Left kidney (tissue), 2 donors: ENCODE measurements around the gene RBPMS2. TPM values are rescaled to one million over a fixed set of nuclear protein-coding genes. Genes with fewer than 3 reads are reported as not detected.
"Not testable (repeated sequence)": the region's sequence is repeated elsewhere in the genome, so short reads cannot be mapped to it uniquely, and the experiment has no call there.

Experiments
- DNase-seq: peaks from one replicate; pipeline ENCODE4 v3.0.0-alpha.2; 2013
- polyA plus RNA-seq: library from polyadenylated mRNA; unstranded; fragments of 120-200 nt; gene quantifications from one replicate; pipeline ENCODE4 v1.2.1, GENCODE V29; 2013; ENCODE audit not compliant: insufficient read length

The RBPMS2 gene
- polyA plus RNA-seq, 1 donor, result 12.6 TPM

DNA sequence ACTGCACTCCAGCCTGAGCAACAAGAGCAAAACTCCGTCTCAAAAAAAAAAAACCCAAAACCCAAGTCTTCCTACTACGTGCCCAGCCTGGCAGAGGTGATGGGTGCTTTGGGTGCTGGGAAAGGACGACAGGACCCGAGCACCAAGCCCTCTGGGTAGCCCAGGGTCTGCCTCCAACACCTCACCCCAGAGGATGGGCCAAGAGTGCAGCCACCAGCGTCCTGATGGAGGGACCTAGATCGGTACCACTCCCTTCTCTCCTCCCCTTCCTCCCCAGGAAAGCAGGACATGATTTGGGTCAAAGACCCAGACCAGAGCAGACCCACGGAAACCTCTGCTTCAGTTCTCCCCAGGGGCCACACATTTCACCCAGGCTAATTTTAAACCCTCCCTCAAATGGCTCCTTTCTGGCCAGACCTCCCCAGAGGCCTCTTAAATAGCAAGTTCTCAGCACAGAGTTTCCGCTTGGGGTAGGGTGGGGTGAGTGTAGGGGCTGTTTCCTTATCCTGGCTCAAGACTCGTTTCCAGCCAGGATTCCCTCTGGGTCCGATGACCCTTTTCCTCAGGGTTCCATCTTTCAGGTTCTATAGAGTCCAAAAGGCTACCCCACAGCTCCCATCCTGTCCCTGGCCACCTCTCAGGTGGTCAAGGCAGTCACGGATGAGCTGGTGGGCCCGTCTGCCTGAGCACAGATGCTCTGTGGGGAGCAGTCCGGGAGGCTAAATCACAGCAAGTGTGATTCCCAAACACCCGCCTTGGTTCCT is 20.5 kb downstream of the RBPMS2 start:
- no peak for DNase-seq

- DNase-seq, result no peak
Measured at GRCh38 chr15:64753480-64754185, 21.8 kb downstream of the RBPMS2 start.

DNA sequence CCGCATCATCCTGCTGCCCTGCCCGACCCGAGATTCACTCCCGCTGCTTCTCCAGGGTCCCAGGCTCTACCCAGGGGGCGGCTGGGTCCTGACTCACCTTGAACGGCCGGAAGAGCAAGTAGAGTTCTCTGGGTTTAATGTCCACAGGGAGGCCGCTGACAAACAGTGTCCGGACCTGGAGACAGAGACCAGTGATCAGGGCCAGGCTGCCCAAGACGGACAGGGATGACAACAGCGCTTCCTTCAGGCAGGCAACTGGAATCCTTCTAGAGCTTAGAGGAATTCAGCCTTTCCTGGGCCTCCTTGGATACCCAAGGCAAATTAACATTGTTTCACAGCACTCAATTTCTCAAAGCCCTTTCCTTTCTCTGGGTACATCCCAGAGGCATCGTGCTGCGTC is 23.9 kb downstream of the RBPMS2 start:
- DNase-seq, result no peak

- no peak for DNase-seq
Measured at GRCh38 chr15:64749999-64750657, 25.3 kb downstream of the RBPMS2 start.

DNA sequence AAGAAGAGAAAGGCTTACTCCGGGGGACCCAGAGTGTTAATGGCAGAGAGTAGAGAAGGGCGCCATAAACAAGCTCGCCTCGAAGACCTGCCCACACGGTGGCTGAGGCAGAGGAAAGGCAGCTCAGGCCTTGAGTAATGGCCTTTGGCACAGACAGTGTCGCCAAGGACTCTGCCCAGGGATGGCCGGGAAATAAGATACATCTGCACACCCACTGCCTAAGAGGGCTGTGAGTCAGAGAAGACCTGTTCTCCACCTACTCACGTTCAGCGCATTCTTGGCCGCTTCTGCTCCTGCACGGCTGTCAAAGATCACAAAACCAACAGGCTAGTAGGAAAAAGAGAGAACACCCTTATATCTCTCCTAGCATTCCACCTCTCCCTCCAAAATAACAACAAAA is 26.2 kb downstream of the RBPMS2 start:
- DNase-seq, result no peak

DNA sequence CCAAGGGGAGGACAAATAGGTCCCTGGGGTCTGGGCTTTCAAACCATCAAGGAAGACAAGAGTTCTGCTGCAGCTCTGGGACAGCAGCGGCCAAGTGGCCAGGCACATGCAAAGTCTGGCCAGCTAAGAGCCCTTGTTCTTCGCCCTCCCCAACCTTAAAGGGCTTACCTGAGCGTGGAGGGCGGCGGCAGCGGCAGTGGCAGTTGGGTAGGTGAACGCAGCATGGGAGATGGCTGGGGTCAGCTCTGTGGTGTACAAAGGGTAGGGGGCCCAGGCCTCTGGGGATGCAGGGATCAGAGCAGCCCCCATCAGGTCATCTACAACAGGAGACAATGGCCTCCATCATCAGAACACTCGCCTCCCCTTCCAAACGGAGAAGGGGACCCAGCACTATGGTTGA is 27.1 kb downstream of the RBPMS2 start:
- DNase-seq, result no peak

DNA sequence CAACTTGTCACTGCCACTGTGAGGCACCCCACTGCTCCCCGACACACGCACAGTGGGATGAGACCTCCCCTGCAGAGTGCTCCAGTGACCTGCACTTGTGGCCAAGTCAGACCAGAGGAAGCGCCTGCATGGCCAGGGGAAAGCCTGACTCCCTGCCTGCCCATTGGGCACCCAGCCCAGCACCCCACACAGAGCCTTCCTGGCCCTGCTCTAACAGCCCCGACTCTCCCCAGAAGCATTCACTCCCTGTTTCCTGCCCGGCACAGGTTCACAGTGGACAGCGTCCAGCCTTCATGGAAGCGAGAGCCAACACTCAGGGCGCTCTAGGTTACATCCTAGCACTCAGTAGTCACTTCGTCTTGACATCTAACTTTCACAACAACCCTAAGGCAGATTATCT is 27.8 kb downstream of the RBPMS2 start:
- no peak for DNase-seq

GRCh38 chr15:64746921-64747320 is 28.5 kb downstream of the RBPMS2 start:
- no peak for DNase-seq

GRCh38 chr15:64746356-64746755 is 29.0 kb downstream of the RBPMS2 start:
- DNase-seq, result no peak

GRCh38 chr15:64743691-64744090 is 31.7 kb downstream of the RBPMS2 start:
- DNase-seq, result no peak

DNA sequence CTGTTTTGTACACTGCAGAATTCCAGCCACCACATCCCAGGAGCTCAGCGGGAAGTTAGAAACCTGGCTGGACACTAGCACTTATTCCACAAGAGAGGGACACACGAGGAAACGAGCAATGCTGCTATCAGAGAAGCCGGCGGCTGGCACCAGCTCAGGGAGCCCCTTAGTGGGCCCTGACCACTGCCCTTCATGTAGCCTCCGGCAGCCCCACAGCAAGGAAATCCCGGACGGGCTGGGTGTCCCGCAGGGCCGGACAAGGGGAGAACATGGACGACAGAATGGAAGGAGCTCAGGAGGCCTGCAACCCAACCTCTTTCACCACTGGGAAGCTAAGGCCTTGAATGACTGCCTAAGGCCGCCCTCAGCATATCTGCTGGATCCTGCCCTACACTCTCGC is 32.5 kb downstream of the RBPMS2 start:
- DNase-seq, result no peak

DNA sequence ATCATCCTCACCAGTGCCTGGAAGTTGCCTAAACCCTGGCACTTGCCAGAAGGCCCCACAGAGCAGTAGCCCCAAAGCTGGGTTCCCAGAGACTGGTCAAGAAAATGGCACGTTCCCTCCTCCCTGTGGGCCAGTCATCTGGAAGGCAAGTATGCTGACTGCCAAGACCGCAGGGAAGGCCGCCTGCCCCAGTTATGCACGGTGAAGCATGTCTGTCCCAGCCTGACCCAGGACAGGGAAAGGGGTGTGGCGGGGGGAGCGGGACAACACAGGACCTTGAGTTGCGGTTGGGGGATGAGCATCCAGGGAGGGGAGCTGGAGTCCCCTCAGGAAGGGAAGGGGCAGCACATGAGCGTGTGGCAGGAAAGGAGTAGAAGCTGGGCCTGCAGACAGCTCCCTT is 33.0 kb downstream of the RBPMS2 start:
- DNase-seq, result no peak

GRCh38 chr15:64741708-64742107 is 33.7 kb downstream of the RBPMS2 start:
- not testable (repeated sequence) for DNase-seq

DNA sequence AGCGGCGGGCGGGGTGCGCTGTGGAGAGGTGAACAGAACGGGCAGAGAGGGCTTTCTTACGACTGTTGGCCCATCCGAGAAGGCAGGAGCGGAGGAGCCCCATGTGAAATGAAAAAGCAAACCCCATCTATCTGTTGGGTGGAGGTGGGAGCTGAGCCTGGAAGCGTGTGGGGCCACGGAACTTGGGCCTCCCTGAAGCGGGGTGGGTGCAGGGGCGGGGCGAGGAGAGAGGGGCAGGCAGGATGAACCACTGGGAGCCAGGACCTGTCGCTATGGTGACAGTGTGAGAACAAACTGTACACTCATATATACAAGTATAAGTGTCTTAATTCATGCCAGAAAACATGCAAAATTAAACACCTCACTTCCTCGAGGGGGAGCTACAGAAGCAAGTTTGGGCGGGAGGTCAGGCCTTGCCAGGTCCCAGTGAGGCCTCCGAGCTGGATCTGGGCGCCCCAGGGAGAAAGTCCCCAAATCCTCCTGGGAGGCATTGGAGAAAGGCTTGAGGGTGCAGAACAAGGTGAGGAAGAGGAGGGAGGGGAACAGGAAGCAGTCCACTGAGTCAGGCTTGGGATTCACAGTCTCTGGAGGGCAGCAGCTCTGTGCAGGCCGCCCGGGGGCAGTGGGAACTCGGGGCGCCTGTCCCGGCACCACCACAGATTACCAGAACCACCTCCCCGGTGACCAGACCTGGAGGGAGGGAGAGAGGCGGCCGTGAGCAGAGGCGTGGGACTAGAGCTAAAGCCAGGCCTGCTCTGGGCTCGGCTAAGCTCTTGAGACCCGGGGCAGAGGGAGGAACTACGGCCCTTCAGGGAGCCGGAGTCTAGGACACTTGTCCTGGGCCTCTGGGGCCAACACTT is 34.8 kb downstream of the RBPMS2 start:
- no peak for DNase-seq

DNA sequence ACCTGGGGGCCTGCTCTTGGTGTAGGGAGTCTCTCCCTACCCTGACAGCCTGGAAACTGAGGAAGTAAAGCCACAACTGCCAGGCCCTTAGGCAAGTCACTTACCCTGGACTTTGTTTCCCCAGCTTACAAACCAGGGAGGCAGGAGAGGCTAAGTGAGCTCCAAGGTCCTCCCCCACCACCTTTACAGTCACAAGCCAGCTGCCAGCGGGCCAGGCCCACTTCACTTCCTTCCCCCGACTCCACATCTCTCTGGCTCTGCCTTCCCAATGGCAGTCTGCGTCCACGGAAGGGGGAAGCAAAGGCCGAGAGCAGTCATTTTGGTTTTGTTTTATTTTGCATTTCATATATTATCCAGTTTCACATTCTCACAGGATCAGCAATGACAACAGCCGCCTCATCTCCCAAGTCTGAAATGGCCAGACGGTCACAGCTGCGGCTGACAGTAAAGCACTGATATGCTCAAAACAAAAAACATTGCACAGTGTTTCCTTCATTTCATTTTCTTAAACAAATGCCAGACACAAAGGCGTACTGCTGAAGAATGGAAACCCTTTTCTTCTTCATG is 35.7 kb downstream of the RBPMS2 start:
- no peak for DNase-seq

- DNase-seq, result no peak
Measured at GRCh38 chr15:64739156-64739555, 36.2 kb downstream of the RBPMS2 start.

DNA sequence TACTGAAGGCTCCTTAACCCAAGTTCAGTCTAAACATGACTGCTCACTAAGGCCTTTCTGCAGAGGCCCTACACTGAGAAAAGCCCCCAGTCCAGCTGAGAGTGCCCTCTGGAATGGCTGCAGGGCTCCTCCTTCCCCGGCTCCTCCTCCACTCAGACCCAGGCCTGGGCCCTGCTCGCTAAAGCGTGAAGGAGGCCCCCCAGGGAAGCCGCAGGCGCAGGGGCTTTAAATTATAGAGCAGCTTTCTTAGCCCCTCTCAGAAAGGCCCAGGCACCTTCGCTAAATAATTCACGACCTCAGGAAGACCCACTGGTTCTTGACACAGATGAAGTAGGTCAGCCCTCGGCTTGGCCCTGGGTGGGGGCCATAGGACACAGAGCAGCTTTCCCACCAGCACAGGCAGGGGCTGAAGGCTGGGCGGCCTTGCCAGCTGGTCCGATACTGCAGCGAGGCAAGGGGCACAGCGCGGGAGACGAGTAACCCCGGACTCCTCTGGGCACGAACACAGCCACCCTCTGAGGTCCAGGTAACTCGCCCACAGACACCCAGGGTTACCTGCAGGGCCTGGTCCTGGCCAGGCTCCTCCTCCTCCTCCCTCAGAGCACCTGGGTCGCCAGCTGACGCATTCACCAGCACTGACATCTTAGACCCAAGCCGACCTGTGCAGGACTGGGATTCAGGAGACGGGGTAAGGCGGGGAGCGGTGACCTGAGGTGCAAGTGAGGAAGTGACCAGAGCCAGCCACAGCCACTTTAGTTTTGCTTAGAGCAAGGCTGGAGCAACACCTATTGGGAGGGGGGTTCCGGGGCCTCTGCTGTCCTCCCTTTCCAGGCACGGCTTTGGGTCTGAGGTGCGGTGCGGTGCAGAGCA is 36.9 kb downstream of the RBPMS2 start:
- DNase-seq, result no peak

- no peak for DNase-seq
Measured at GRCh38 chr15:64732156-64732860, 43.1 kb downstream of the RBPMS2 start.

- no peak for DNase-seq
Measured at GRCh38 chr15:64731805-64732151, 43.6 kb downstream of the RBPMS2 start.
